Neural progenitor cell (in vitro differentiated cells): ENCODE data around the gene PRR22.

ENCODE experiments used
- CTCF ChIP-seq: fragments of 200-600 bp; sonication (generic); IDR thresholded peaks from 2 replicates; pipeline ENCODE4 v1.5.1; 2017; ENCODE audit warnings: antibody characterized with exemption, mild to moderate bottlenecking
- EZH2 ChIP-seq: fragments of 200-600 bp; sonication (generic); IDR thresholded peaks from 2 replicates; pipeline ENCODE4 v1.6.1; 2017; ENCODE audit warnings: antibody characterized with exemption, mild to moderate bottlenecking, moderate library complexity
- EZH2phosphoT487 ChIP-seq: fragments of 200-600 bp; sonication (generic); IDR thresholded peaks from 2 replicates; pipeline ENCODE4 v1.6.1; 2017; ENCODE audit warnings: antibody characterized with exemption

- TF ChIP-seq CTCF = no peak
- TF ChIP-seq EZH2 = no peak
- TF ChIP-seq EZH2phosphoT487 = no peak
Measured at GRCh38 chr19:5818594-5818993, 34.0 kb upstream of the PRR22 start.
